Activated CD4-positive, alpha-beta memory T cell treated with anti-CD3 and anti-CD28 coated beads, Interleukin-2, amount 10 ng/mL, durations not matched to agents 7 days and 5 days (primary cell): Measurements from ENCODE around the gene PLS1. TPM values are rescaled to one million over a fixed set of nuclear protein-coding genes. Genes with fewer than 3 reads are reported as not detected.

Experiments
- total RNA-seq, 2 experiments: library from RNA; stranded (reverse); gene quantifications; one replicate each; pipeline ENCODE4 v1.2.3, GENCODE V29; 2021

The PLS1 gene
- total RNA-seq, 2 experiments from 2014 or later = 3.1 to 3.6 TPM

Other genes with a start within 250 kb of the PLS1 start
- gene XRN1, start 148.4 kb upstream of the PLS1 start, total RNA-seq = 100 to 1,000 TPM; 100 to 103 TPM
- gene ATR, start 17.7 kb upstream of the PLS1 start, total RNA-seq = 10 to 100 TPM; 24.5 to 24.7 TPM
- gene TRPC1, start 127.6 kb downstream of the PLS1 start, total RNA-seq = 1 to 10 TPM; 3.0 TPM